Measurements from ENCODE around the gene TDRKH.

TDRKH gene

GRCh38 chr1:151790071-151790939 lies at the start of gene TDRKH:
Gene TDRKH (minus strand): TSS chr1:151790500. CDS start chr1:151783022, 7,478 bp downstream.
- DNase-seq, result peak; percentile 98

- peak; percentile 86 for DNase-seq
Measured at GRCh38 chr1:151839457-151840403, 49.4 kb upstream of the TDRKH start, which contains the start of gene C2CD4D. Gene C2CD4D (minus strand): TSS chr1:151839820. CDS start chr1:151838989, 831 bp downstream.

GRCh38 chr1:151839082-151839412 lies 48.7 kb upstream of the TDRKH start:
- DNase-seq, result no peak

GRCh38 chr1:151838222-151839081 lies 48.2 kb upstream of the TDRKH start:
- DNase-seq, result no peak

- DNase-seq, result no peak
Measured at GRCh38 chr1:151837884-151838221, 47.6 kb upstream of the TDRKH start.

- DNase-seq, result no peak
Measured at GRCh38 chr1:151837197-151837596, 46.9 kb upstream of the TDRKH start.

GRCh38 chr1:151835596-151835995 lies 45.3 kb upstream of the TDRKH start:
- DNase-seq, result no peak

- DNase-seq, result no peak
Measured at GRCh38 chr1:151834239-151834638, 43.9 kb upstream of the TDRKH start.

- no peak for DNase-seq
Measured at GRCh38 chr1:151833172-151833900, 43.0 kb upstream of the TDRKH start.

- DNase-seq, result peak; percentile 89
Measured at GRCh38 chr1:151832318-151832980, 42.1 kb upstream of the TDRKH start.

GRCh38 chr1:151831605-151832004 lies 41.3 kb upstream of the TDRKH start, which contains the start of gene RORC:
Gene RORC (minus strand): TSS chr1:151831802. CDS start chr1:151831764, 38 bp downstream.
- DNase-seq, result peak; percentile 53

GRCh38 chr1:151831256-151831591 lies 40.9 kb upstream of the TDRKH start:
- DNase-seq, result no peak

- DNase-seq, result no peak
Measured at GRCh38 chr1:151830055-151830454, 39.8 kb upstream of the TDRKH start.

- DNase-seq, result no peak
Measured at GRCh38 chr1:151829352-151830046, 39.2 kb upstream of the TDRKH start.

GRCh38 chr1:151828921-151829320 lies 38.6 kb upstream of the TDRKH start:
- DNase-seq, result no peak

- DNase-seq, result no peak
Measured at GRCh38 chr1:151827853-151828252, 37.6 kb upstream of the TDRKH start.

GRCh38 chr1:151825751-151826660 lies 35.7 kb upstream of the TDRKH start:
- DNase-seq, result no peak

- DNase-seq, result no peak
Measured at GRCh38 chr1:151825204-151825603, 34.9 kb upstream of the TDRKH start.

- DNase-seq, result no peak
Measured at GRCh38 chr1:151823175-151823574, 32.9 kb upstream of the TDRKH start.

GRCh38 chr1:151822404-151822803 lies 32.1 kb upstream of the TDRKH start:
- no peak for DNase-seq
